HG03103 (cell line): ENCODE measurements around the gene PCYT1A.
"Not testable (repeated sequence)": the region's sequence is repeated elsewhere in the genome, so short reads cannot be mapped to it uniquely, and the experiment has no call there.

ENCODE experiments used
- ATAC-seq: cut with Tn5 transposase; IDR thresholded peaks from one replicate; pipeline ENCODE4 v1.9.1; 2021; ENCODE audit warnings: low read depth; ENCODE audit not compliant: unreplicated experiment

Gene PCYT1A

GRCh38 chr3:196292286-196292923, 4.9 kb upstream of the PCYT1A start:
- no peak for ATAC-seq

GRCh38 chr3:196288141-196288460, 575 bp upstream of the PCYT1A start:
- peak; percentile 19 for ATAC-seq

- ATAC-seq, result peak; percentile 10
Observed at GRCh38 chr3:196287090-196287439, 461 bp downstream of the PCYT1A start.

- ATAC-seq, result no peak
Observed at GRCh38 chr3:196284396-196284795, 3.1 kb downstream of the PCYT1A start.

- ATAC-seq, result no peak
Observed at GRCh38 chr3:196281962-196282361, 5.6 kb downstream of the PCYT1A start.

- ATAC-seq, result no peak
Observed at GRCh38 chr3:196280689-196281440, 6.7 kb downstream of the PCYT1A start.

- no peak for ATAC-seq
Observed at GRCh38 chr3:196275126-196275525, 12.4 kb downstream of the PCYT1A start.

GRCh38 chr3:196274585-196274984, 12.9 kb downstream of the PCYT1A start:
- peak; percentile 75 for ATAC-seq

GRCh38 chr3:196273655-196274054, 13.9 kb downstream of the PCYT1A start:
- no peak for ATAC-seq

GRCh38 chr3:196272826-196273225, 14.7 kb downstream of the PCYT1A start:
- no peak for ATAC-seq

GRCh38 chr3:196270499-196270898, 17.0 kb downstream of the PCYT1A start:
- ATAC-seq, result no peak

GRCh38 chr3:196268284-196269163, 19.0 kb downstream of the PCYT1A start:
- ATAC-seq, result no peak

- no peak for ATAC-seq
Observed at GRCh38 chr3:196263819-196264218, 23.7 kb downstream of the PCYT1A start.

- ATAC-seq, result no peak
Observed at GRCh38 chr3:196260784-196261183, 26.7 kb downstream of the PCYT1A start.

GRCh38 chr3:196255776-196256175, 31.8 kb downstream of the PCYT1A start:
- no peak for ATAC-seq

- no peak for ATAC-seq
Observed at GRCh38 chr3:196254376-196255283, 32.9 kb downstream of the PCYT1A start.

- no peak for ATAC-seq
Observed at GRCh38 chr3:196251918-196252317, 35.6 kb downstream of the PCYT1A start.

- ATAC-seq, result no peak
Observed at GRCh38 chr3:196246612-196247308, 40.8 kb downstream of the PCYT1A start.

GRCh38 chr3:196244166-196244565, 43.4 kb downstream of the PCYT1A start:
- ATAC-seq, result not testable (repeated sequence)

GRCh38 chr3:196241704-196242103, 45.8 kb downstream of the PCYT1A start:
- no peak for ATAC-seq
